Activated T-helper 1 cell treated with anti-CD3 and anti-CD28 coated beads, Interleukin-2, amount 50 U/mL, for 16 hours (primary cell): ENCODE data around the gene MAMDC4.
"Not testable (repeated sequence)": the region's sequence is repeated elsewhere in the genome, so short reads cannot be mapped to it uniquely, and the experiment has no call there.

Experiments used
- DNase-seq, 2 donors: peaks; one replicate each; pipeline ENCODE4 v3.0.0-alpha.2; 2020; ENCODE audit warnings: low read depth in 1 of 2, low spot score in 1 of 2

The MAMDC4 gene

DNA sequence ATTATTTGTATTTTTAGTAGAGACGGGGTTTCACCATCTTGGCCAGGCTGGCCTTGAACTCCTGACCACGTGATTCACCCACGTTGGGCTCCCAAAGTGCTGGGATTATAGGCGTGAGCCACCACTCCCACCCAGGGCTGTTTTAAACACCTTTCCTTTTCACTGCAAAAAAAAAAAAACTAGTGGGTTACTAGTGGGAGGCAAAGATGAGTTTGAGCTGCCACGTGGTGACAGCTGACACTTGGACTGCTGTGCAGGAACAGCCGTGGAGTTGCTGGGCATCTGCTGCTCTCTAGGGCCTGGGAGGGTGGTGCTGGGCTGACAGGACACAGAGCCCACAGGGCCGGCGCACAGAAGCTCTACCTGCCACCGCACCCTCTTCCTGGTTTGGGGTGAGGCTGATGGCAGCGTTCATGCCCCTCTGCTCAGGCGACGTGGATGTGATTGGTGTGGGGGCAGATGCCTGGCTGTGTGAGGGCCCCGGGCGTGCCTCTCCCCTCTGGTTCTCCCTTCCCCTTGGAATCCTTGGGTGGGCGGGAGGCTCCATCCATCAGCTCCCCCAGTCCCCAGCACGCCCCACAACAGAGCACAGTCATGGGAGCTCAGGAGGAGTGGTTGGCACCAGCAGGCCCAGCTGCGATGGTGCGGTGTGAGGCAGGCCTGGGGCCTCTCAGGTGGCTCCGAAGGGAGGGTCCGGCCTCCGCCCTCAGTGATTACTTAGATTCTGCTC is 27.5 kb upstream of the MAMDC4 start:
- DNase-seq, result no peak

GRCh38 chr9:136825295-136826187 is 26.6 kb upstream of the MAMDC4 start:
- no peak for DNase-seq

GRCh38 chr9:136826188-136826541 is 26.0 kb upstream of the MAMDC4 start:
- no peak for DNase-seq

DNA sequence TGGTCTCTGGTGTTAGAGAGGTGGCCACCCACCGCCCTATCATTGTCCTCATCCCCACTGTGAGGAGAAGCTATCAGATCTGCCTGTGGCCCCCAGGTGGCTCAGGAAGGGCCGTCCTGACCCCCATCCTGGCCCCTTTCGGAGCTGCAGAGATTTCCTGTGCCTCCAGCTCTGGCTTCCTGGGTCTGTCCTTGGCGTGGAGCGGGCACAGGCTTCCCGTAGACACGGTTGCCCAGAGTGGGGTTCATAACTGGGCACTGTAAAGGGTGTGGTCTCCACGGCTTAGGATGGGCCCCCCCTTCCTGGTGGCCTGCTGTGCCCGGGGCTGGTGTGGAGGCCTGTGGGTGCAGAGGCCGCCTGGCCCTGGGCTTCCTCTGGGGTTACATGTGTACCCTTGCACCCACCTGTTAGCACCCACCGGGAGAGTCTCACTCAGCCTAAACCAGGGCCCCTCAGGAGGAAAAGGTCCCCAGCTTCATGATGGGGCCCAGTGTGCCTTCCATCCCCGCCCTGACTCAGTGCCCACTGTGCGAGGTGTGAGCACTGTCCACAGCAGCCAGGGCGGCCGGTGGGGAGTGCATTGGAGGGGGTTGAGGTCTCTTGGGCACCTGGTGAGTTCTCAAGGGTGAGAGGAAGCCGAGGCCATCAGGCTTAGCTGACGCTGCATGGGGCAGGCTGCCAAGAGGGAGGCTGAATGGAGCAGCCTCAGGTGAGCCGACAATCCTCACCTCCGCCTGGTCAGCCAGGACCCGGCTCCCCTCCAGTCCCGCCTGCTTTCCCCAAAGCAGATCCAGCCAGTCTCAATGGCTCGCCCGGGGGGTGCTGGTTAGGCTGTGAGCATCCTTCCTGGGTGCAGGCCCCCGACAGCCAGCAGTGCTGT is 25.2 kb upstream of the MAMDC4 start:
- no peak for DNase-seq

DNA sequence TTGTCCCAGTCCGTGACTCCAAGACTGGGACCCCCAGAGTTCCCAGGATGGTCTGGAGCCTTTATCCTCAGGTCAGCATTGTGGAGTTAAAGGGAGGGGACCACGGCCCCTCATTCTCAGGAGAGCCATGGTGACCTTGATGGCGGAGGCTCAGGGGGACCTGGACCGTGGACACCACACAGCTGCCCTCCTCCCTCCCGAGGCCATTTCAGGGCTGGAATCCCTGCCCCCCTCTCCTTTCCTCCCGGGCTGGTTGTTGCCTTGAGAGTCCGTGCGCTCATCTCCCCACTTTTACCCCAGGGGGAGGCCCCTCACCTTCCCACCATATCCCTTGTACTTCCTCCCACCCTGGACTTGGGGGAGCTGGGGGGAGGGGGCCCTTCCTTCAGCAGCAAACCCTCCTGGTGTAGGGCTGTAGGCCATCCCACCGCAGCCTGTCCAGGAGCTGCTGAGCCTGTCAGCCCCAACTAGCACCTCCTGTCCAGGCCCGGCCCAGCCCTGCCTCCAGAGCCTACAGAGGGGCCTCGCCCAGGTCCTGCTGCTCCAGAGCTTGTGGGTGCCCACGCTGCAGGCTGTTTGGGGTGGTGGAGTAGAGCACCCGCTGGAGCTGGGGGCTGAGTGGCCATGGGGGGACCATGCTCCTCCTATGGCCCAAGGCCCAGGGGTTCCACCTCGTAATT is 24.2 kb upstream of the MAMDC4 start:
- no peak for DNase-seq

DNA sequence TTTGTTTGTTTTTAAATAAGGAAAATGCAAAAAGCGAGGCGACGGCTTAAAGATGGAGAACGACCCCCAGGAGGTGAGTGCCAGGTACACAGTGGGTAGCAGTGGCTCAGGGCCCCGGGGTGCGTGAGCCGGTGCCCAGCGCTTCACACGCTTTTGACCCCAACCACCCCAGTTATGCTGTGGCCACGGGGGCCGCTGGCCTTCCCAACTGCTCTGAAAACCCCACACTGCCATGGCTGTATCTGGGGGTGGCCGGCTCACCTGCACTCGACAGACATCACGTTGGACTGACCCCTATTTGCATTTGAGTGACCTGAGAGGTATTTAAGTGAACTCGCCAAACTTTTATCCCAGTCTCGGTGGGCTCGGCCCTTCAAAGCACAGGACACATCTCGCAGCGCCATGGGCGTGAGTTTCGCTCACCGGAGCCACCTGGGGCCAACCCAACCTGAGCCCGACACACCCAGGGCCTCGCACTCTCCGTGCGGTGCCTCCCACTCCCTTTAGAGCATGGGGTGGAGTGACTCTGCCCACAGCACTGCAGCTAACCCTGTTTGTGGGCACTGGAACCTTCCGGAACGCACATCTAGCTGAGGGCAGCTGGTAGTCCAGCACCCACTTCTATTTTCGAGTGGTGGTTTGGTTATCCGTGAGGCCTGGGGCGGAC is 23.5 kb upstream of the MAMDC4 start:
- no peak for DNase-seq

- DNase-seq, result no peak
Observed at GRCh38 chr9:136829412-136829811, 22.7 kb upstream of the MAMDC4 start.

GRCh38 chr9:136829981-136830885 is 21.9 kb upstream of the MAMDC4 start:
- DNase-seq, result no peak

DNA sequence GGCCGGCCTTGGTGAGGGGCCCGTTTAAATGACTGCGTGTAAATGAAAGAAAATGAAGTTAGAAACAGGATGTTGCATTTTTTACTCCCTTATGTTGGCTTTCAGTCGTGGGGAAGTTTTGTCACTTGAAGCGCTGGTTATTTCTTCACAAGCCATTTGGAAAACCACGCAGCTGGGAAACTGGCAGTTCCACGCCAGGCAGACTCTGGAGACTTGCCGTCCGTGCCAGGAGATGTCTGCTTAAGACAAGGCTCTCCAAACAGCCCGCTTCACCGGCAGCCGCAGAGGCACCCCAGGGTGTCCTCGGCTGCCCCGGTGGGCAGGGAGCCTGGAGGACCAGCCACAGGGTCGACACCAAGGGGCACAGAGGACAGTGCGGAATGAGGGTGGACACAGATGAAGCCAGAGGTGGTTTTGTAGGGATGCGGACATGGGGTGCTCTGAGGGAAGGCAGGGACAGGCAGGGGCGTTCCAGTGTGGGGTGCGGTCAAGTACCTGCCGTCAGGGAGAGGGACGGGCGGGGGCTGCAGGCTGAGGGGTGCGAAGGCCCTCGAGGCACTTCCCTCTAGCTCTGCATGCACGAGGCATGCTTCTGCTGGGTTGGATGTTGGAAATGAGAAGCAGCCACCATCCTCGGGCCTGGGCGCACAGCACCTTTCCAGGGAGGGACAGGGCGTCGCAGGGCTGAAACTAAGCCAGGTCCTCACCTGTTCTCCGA is 21.0 kb upstream of the MAMDC4 start:
- DNase-seq, result no peak

DNA sequence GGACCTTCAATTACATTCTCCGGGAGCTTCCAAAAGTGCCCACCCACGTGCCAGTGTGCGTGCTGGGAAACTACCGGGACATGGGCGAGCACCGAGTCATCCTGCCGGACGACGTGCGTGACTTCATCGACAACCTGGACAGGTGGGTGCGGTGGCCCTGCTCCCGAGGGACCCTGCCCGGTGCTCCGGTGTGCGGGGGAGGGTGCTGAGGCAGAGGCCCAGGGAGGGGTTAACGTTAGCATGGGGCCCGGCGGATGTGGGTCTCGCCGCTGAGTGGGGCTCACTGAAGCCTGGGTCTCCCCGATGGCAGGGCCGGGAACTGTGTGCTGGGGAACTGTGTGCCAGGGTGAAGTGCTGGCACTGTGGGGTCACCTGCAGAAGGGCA is 20.4 kb upstream of the MAMDC4 start:
- DNase-seq, result no peak

- no peak for DNase-seq
Observed at GRCh38 chr9:136832581-136832980, 19.6 kb upstream of the MAMDC4 start.

- not testable (repeated sequence) for DNase-seq
Observed at GRCh38 chr9:136833381-136834048, 18.6 kb upstream of the MAMDC4 start.

GRCh38 chr9:136835162-136835931 is 16.8 kb upstream of the MAMDC4 start:
- no peak for DNase-seq

DNA sequence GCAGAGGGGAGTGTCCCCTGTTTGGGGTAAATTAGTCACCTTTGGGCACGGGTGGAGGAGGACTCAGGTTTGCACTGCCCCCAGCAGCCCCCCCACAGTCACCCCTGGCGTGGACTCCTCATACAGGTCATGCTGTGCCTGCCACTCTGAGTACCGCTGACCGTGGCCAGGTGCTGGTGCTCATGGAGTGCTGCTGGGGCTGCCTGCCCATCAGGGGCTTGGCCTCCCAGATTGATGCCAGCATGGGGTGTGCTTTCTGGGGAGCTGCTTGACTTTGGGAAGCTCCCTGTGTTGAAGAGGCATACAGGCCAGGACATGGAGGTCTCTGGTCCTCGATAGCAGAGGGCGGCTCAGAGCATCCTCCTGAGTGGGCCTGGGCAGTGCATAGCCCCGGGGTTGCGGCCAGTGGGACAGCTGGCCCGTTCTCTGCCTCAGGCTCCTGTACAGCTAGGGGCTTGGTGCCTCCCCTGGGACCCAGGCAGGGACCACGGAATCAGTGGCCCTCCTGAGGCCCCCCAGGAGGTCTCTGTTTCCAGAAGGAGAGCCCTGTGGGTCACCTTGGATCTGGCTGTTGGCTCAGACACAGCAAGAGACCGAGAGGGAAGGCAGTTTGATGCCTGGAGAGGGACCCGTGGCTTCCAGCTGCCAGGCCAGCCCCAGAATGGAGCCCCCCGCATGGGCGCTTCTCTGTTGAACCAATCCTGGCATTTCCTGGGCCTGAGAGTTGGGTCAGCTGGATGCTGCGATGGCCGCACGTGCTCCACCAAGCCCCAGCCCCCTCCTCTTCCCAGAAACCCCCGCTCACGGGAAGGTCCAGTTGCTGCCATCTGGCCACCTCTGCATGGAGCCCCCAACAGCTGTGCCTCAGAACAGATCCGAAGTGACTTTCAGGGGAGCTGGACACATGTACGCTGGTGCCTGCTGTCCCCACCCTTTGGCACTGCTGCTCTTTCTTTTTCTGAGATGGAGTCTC is 15.9 kb upstream of the MAMDC4 start:
- no peak for DNase-seq

DNA sequence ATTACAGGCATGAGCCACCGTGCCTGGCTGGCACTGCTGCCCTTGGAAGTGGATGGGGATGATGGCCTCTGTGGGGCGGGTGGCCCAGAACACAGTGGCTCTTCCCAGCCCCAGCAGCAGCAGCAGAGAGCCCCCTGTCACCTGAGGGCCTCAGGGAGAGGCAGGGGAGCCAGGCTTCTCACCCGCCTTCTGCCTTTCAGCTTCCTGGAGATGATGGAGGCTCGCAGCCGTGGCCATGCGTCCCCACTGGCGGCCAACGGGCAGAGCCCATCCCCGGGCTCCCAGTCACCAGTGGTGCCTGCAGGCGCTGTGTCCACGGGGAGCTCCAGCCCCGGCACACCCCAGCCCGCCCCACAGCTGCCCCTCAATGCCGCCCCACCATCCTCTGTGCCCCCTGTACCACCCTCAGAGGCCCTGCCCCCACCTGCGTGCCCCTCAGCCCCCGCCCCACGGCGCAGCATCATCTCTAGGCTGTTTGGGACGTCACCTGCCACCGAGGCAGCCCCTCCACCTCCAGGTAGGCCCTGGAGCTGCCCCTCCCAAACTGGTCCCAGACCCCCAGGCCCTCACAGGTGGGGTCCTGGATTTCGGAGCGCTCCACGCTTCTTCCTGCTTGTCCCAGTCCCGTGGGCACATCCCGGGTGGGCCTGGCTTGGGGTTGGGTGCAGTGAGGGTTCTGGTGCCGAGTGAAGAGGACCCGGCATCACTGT is 14.8 kb upstream of the MAMDC4 start:
- DNase-seq, result no peak

GRCh38 chr9:136837856-136838277 is 14.3 kb upstream of the MAMDC4 start:
- DNase-seq, result not testable (repeated sequence)
